ENCODE results near the gene RPL15.
"Not testable (repeated sequence)": the region's sequence is repeated elsewhere in the genome, so short reads cannot be mapped to it uniquely, and the experiment has no call there.

The RPL15 gene

GRCh38 chr3:23904545-23904944, 12.4 kb upstream of the RPL15 start:
- no peaks in the 10 kb centered on the region for H3K27me3 ChIP-seq
- no peaks in the 10 kb centered on the region for H3K9me3 ChIP-seq
- H3K4me3 ChIP-seq (ENCODE audit: low read depth, low read length), result no peak overlapping the region
- H3K36me3 ChIP-seq, result no peaks in the 10 kb centered on the region
- no peak for DNase-seq
- H3K4me1 ChIP-seq, result no peaks in the 10 kb centered on the region
- no peak for TF ChIP-seq CTCF (IDR thresholded peaks at IDR 0.05; ENCODE audit: low read depth, low read length)

DNA sequence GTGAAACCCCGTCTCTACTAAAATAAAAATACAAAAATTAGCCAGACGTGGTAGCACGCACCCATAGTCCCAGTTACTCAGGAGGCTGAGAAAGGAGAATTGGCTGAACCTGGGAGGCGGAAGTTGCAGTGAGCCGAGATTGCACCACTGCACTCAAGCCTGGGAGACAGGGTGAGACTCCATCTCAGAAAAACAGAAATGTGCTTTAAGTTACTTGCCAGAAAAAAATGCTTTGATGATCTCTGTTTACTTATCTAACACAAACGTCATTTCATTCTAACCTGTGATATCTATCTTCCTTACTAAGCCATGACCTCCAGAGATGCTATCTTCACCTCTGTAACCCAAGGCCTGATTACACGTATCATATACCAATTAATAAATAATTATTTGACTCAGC, 7.6 kb upstream of the RPL15 start:
- no peak for TF ChIP-seq CTCF (IDR thresholded peaks at IDR 0.05; ENCODE audit: low read depth, low read length)
- Histone ChIP-seq H3K36me3 (no peaks in the 10 kb centered on the region), H3K27me3 (no peaks in the 10 kb centered on the region), H3K9me3 (no peaks in the 10 kb centered on the region), H3K4me3 (ENCODE audit: low read depth, low read length) (no peak overlapping the region), H3K4me1 (no peaks in the 10 kb centered on the region)
- no peak for DNase-seq

- no peaks in the 10 kb centered on the region for H3K27me3 ChIP-seq
- no peaks in the 10 kb centered on the region for H3K36me3 ChIP-seq
- no peaks in the 10 kb centered on the region for H3K9me3 ChIP-seq
- TF ChIP-seq CTCF (IDR thresholded peaks at IDR 0.05; ENCODE audit: low read depth, low read length), result no peak
- no peak for DNase-seq
- H3K4me3 ChIP-seq (ENCODE audit: low read depth, low read length), result no peak overlapping the region
- no peaks in the 10 kb centered on the region for H3K4me1 ChIP-seq
Measured at GRCh38 chr3:23911397-23911796, 5.5 kb upstream of the RPL15 start.

DNA sequence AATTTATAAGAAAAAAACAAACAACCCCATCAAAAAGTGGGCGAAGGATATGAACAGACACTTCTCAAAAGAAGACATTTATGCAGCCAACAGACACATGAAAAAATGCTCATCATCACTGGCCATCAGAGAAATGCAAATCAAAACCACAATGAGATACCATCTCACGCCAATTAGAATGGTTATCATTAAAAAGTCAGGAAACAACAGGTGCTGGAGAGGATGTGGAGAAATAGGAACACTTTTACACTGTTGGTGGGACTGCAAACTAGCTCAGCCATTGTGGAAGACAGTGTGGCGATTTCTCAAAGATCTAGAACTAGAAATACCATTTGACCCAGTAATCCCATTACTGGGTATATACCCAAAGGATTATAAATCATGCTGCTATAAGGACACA, 4.6 kb upstream of the RPL15 start:
- H3K4me1 ChIP-seq; H3K4me3 ChIP-seq (ENCODE audit: low read depth, low read length); H3K27me3 ChIP-seq; H3K36me3 ChIP-seq; H3K9me3 ChIP-seq; DNase-seq: not testable (repeated sequence)

- H3K27me3 ChIP-seq, result no peaks in the 10 kb centered on the region
- H3K9me3 ChIP-seq, result no peaks in the 10 kb centered on the region
- no peak for DNase-seq
- H3K4me1 ChIP-seq, result no peaks in the 10 kb centered on the region
- H3K36me3 ChIP-seq, result peaks cover 9% of the 10 kb centered on the region
- no peak overlapping the region for H3K4me3 ChIP-seq (ENCODE audit: low read depth, low read length)
- no peak for TF ChIP-seq CTCF (IDR thresholded peaks at IDR 0.05; ENCODE audit: low read depth, low read length)
Measured at GRCh38 chr3:23913182-23913581, 3.8 kb upstream of the RPL15 start.

DNA sequence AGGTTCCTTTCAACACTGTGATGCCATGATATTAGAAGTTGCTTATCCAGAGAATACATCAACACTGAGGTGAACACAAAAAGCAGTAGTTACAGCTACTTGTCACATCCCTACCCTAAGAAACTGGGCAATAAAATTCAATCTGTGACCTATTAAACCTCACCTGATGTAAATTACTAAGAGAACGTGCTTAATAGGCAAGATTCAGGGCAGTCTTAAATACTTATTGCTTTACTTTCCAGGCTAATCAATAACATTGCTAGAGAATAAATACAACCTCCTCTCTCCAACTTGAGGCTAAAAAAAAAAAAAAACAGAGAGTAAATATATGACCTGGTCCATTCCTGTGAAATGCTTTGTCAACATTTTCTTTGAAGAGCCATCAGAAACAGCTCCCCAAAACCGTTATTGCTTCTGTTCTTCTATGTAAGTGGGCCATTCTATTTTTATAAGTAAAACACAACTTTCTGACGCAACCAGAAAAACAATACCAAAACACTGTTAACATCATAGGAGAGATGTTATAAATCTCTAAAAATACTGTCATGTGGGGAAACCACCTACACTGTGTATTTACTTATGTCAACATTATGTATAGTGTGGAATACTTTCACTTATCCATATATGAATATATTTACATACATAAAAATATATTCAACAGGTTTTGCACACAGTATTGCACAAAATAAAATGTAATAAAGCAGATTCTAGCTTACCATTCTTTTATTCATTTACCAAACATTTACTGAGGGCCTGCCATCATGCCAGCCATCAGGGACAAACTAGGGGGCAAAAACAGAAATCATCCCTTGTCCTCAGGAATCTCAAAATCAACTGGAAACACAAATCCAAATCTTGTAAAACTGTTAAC, 2.8 kb upstream of the RPL15 start:
- no peak overlapping the region for H3K4me3 ChIP-seq (ENCODE audit: low read depth, low read length)
- peaks cover 18% of the 10 kb centered on the region for H3K36me3 ChIP-seq
- no peaks in the 10 kb centered on the region for H3K9me3 ChIP-seq
- no peak for DNase-seq
- TF ChIP-seq CTCF (IDR thresholded peaks at IDR 0.05; ENCODE audit: low read depth, low read length), result no peak
- H3K4me1 ChIP-seq, result no peaks in the 10 kb centered on the region
- H3K27me3 ChIP-seq, result no peaks in the 10 kb centered on the region

Data from BE2C (cell line).